ENCODE data around the gene DLG2.

DLG2 gene

GRCh38 chr11:83520849-83521248, 2106.3 kb downstream of the DLG2 start:
- no peak for TF ChIP-seq CTCF (IDR thresholded peaks at IDR 0.05)
- no peak for DNase-seq
- Mint-ChIP-seq H3K4me1 (no peaks in the 10 kb centered on the region), H3K36me3 (ENCODE audit: low read depth) (no peaks in the 10 kb centered on the region), H3K9me3 (peaks cover 23% of the 10 kb centered on the region), H3K27ac (no peak overlapping the region), H3K27me3 (ENCODE audit: low read depth, poor library complexity) (no peaks in the 10 kb centered on the region), H3K4me3 (no peak overlapping the region)

DNA sequence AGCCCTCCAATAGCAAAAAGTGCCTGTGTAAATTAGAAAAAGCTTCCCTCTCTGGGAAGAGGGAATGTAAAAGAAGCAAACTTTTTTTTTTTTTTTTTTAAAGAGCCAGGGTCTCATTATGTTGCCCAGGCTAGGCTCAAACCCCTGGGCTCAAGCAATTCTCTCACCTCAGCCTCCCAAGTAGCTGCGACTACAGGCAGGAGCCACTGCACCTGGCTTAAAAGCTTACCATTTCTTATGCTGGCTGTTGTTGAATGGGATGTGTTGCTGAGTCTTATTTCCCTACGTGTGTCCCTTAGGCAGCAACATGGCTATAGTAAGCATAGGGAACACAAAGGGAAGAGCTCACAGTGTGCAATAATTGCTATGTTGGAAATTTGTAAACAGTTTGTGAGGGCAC, 2115.5 kb downstream of the DLG2 start:
- Mint-ChIP-seq H3K4me3 (no peak overlapping the region), H3K9me3 (peaks cover 25% of the 10 kb centered on the region), H3K27me3 (ENCODE audit: low read depth, poor library complexity) (no peaks in the 10 kb centered on the region), H3K27ac (no peak overlapping the region), H3K36me3 (ENCODE audit: low read depth) (no peaks in the 10 kb centered on the region), H3K4me1 (peaks cover 5% of the 10 kb centered on the region)
- TF ChIP-seq CTCF (IDR thresholded peaks at IDR 0.05) = no peak
- DNase-seq = no peak

- H3K27ac Mint-ChIP-seq = no peak overlapping the region
- no peaks in the 10 kb centered on the region for H3K27me3 Mint-ChIP-seq (ENCODE audit: low read depth, poor library complexity)
- no peak for TF ChIP-seq CTCF (IDR thresholded peaks at IDR 0.05)
- H3K4me3 Mint-ChIP-seq = no peak overlapping the region
- peaks cover 5% of the 10 kb centered on the region for H3K4me1 Mint-ChIP-seq
- peaks cover 19% of the 10 kb centered on the region for H3K9me3 Mint-ChIP-seq
- no peak for DNase-seq
- H3K36me3 Mint-ChIP-seq (ENCODE audit: low read depth) = no peaks in the 10 kb centered on the region
Observed at GRCh38 chr11:83510530-83511460, 2116.3 kb downstream of the DLG2 start.

DNA sequence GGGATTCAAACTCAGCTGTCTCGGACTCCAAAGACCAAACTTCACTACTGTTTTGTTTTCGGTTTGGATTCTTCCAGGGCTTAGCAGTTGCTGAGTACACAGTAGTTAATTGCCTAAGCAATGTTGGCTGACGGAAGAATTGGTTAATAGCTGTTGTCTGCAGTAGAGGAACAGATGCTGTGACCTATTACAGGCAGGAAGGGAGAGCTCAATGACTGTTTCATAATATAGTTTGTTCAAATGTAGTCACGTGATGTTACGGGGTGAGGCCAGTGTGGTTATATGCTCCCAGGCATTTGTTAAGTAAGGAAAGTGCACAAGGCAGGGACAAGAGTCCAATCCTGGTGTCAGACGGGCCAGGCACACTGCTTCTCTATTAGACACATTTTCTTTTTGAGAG, 2118.3 kb downstream of the DLG2 start:
- DNase-seq = no peak
- Mint-ChIP-seq H3K27ac (no peak overlapping the region), H3K27me3 (ENCODE audit: low read depth, poor library complexity) (no peaks in the 10 kb centered on the region), H3K4me1 (peaks cover 5% of the 10 kb centered on the region), H3K9me3 (peaks cover 6% of the 10 kb centered on the region), H3K36me3 (ENCODE audit: low read depth) (no peaks in the 10 kb centered on the region), H3K4me3 (no peak overlapping the region)
- no peak for TF ChIP-seq CTCF (IDR thresholded peaks at IDR 0.05)

DNA sequence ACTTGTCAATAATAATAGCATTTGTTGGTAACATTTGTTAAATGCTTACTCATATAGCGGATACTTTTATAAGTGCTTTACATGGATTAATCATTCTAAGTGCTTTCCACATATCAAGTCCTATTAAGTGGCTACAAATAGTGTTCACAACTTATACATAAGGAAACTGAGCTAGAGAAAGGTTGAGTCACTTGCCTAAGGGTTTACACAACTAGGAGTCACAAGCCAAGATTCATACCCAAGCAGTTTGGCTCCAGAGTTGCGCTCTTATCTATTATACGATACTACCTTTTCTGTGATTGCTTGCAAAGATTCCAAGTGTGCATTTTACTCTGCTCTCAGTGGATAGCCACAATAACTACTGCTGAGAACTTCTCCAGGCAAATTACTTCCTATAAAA, 2125.1 kb downstream of the DLG2 start:
- no peak overlapping the region for H3K4me3 Mint-ChIP-seq
- no peak overlapping the region for H3K27ac Mint-ChIP-seq
- H3K27me3 Mint-ChIP-seq (ENCODE audit: low read depth, poor library complexity) = no peaks in the 10 kb centered on the region
- H3K4me1 Mint-ChIP-seq = no peaks in the 10 kb centered on the region
- H3K9me3 Mint-ChIP-seq = no peaks in the 10 kb centered on the region
- H3K36me3 Mint-ChIP-seq (ENCODE audit: low read depth) = no peaks in the 10 kb centered on the region
- no peak for DNase-seq
- TF ChIP-seq CTCF (IDR thresholded peaks at IDR 0.05) = no peak

GRCh38 chr11:83493917-83494316, 2133.2 kb downstream of the DLG2 start:
- Mint-ChIP-seq H3K4me3 (no peak overlapping the region), H3K4me1 (no peaks in the 10 kb centered on the region), H3K27me3 (ENCODE audit: low read depth, poor library complexity) (no peaks in the 10 kb centered on the region), H3K9me3 (no peaks in the 10 kb centered on the region), H3K36me3 (ENCODE audit: low read depth) (no peaks in the 10 kb centered on the region), H3K27ac (no peak overlapping the region)
- TF ChIP-seq CTCF (IDR thresholded peaks at IDR 0.05) = no peak
- DNase-seq = no peak

Measured in nephron progenitor cell (in vitro differentiated cells).